ENCODE results near the gene FZR1.
"Not testable (repeated sequence)": the region's sequence is repeated elsewhere in the genome, so short reads cannot be mapped to it uniquely, and the experiment has no call there.

Gene FZR1

DNA sequence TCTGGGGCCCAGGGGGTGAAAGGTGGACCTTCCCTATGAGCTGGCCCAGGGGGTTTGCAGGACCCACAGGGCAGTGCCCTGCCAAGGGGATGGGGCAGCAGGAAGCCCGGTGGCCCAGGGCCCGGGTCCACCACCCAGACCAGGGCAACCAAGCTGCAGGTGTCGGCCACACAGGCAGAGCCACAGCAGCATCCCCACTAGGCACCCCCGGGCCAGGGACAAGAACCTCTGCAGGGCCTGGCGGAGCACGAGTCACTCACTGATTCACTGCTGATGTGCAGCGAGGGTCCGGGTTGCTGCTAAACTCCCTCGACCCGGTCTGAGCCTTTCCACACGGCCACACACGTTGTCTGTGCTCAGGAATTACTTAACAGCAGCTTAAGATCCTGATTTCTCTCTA lies 8.8 kb downstream of the FZR1 start:
- DNase-seq (ENCODE audit: low read depth): no peak

DNA sequence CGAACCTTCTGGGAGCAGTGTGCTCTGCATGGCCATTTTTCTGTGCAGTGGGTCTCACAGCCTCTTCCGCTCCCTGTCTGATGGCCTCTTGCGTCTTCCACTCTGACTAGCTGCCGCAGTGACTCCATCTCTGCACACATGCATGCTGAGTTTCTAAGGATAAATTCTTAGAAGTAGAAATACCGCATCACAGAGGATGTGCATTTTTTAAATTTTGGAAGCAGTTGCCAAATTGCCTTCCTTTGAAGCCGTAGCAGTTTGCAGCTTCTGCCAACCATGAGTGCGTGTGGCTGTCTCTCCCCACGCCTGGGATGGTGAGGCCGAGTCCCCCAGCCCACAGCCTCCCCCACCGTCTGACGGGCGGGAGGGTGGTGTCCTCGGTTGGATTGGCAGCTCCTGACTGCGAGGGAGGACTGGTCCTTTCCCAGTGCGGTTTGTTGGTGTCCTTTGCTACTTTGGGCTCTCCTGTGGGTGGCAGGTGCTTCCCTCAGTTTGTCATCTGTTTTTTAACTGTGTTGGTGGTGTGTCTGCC lies 9.8 kb downstream of the FZR1 start:
- no peak for DNase-seq (ENCODE audit: low read depth)

DNA sequence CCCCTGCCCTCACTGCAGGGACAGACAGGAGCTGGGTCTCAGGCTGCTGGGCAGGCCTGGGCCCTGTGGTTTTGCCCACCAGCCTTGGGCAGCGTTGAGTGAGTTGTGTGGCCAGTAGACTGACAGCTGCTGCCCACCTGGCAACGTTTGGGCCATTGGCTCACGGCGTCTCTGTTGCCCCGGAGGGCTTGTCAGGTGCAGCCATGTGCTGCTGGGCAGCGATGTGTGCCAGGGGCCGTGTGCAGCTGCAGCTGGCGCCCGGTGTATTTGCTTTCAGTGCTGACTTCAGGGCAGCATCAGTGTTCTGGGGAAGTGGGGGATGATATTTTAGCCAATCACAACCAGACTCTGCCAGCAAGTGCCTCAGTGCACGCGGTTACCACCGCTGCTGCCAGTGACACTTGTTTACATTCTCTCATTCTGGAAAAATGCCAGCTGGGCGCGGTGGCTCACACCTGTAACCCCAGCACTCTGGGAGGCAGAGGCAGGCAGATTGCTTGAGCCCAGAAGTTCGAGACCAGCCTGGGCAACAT lies 10.6 kb downstream of the FZR1 start:
- DNase-seq (ENCODE audit: low read depth): no peak

- no peak for DNase-seq (ENCODE audit: low read depth)
Measured at GRCh38 chr19:3517638-3518037, 11.5 kb downstream of the FZR1 start.

DNA sequence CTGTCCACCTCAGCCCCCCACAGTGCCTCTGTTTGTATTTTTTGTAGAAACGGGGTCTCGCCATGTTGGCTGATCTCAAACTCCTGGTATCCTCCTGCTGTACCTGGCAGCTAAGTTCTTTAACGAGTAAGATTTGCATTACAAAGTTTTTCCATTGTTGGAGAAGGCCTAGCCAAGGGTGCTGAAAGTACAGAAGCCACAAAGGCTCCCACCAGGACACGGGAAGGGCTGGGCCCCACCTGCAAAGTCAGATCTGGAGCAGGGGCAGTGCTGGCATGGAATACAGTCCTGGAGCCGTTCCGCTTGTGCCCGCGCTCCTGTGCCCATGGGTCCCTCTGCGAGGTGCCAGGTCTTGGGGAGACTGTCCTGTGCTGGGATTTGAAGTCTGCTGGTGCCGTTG lies 12.1 kb downstream of the FZR1 start:
- no peak for DNase-seq (ENCODE audit: low read depth)

DNA sequence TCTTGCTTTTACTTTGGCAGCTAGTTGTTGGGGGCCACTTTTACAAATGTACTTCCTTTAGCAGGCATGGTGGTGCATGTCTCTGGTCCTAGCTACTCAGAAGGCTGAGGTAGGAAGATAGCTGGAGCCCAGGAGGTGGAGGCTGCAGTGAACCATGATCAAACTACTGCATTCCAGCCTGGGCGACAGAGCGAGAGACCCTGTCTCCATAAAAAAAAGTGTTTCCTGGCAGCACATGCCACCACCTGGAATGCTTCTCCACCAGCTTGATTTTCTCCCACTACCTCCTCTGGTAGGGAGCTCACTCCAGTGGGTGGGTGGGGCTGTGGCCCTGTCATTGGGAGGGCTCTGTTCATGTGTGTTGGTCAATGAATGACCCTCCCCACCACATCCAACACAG lies 12.5 kb downstream of the FZR1 start:
- DNase-seq (ENCODE audit: low read depth): no peak

DNA sequence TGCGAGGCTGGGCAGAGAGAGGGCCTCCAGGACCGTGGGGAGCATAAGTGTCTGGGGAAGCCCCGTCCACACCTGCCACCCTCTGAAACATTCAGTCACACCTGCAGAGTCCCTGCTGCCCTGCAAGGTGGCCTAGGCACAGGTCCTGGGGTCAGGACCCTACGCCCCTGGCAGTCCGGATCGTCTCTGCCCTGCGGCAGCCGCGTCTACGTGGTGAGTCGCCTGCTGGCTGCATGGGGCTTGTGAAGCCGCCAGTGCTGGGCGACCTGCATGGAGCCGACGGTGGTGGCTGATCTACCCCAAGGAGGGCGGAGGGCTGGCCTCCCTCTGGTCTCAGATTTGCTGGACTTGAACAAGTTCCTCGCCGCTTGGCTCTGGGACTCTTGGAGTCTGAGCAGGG lies 13.0 kb downstream of the FZR1 start:
- DNase-seq (ENCODE audit: low read depth): no peak

- peak; percentile 86 for DNase-seq (ENCODE audit: low read depth)
Measured at GRCh38 chr19:3520166-3521103, 14.3 kb downstream of the FZR1 start.

DNA sequence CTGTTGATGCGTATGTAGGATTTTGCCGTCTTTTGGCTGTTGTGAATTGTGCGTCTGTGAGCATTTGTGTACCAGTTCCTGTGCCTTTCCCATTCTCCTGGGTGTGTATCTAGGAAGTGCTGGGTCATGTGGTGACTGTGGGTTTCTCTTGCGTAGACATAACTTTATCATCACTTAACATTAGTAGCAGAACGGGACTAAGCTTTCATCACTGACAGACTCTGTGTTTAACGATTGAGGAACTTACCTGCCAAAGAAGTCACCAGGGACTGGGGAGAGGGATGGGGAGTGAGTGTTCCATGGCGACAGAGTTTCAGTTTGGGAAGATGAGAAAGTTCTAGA lies 15.0 kb downstream of the FZR1 start:
- DNase-seq (ENCODE audit: low read depth): no peak

- no peak for DNase-seq (ENCODE audit: low read depth)
Measured at GRCh38 chr19:3522421-3523360, 16.6 kb downstream of the FZR1 start.

DNA sequence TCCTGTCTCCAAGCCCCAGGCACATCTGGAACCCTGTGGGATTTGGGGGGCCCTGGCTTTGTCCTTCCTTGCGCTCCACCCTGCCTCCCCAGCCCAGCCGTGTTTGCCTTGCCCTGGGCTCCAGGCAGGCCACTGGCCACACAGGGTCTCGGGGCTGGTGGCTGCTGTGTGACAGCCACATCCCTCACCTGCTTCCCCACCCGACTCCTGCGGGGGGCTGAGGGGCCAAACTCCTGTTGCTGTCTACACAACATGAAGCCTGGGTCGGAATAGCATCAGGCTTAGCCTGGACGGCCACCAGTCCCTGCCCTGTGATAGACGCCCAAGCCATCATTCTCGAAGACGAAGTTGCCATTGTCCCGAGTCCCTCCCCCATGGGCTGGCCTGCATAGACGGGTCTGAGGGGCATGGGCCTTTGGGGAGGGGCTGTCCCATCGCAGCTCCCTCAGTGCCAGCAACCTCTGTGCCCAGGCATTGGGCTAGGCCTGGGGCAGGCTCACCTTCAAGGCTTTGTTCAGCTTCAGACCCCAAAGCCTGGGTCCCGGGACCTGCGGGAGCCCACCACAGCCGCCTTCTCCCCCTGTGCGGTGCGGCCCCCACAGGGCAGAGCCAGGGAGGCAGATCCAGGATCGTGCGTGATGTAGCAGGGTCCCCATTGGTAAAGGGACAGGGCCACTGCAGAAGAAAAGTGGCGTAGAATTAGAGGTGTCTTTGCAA lies 17.4 kb downstream of the FZR1 start:
- no peak for DNase-seq (ENCODE audit: low read depth)

DNA sequence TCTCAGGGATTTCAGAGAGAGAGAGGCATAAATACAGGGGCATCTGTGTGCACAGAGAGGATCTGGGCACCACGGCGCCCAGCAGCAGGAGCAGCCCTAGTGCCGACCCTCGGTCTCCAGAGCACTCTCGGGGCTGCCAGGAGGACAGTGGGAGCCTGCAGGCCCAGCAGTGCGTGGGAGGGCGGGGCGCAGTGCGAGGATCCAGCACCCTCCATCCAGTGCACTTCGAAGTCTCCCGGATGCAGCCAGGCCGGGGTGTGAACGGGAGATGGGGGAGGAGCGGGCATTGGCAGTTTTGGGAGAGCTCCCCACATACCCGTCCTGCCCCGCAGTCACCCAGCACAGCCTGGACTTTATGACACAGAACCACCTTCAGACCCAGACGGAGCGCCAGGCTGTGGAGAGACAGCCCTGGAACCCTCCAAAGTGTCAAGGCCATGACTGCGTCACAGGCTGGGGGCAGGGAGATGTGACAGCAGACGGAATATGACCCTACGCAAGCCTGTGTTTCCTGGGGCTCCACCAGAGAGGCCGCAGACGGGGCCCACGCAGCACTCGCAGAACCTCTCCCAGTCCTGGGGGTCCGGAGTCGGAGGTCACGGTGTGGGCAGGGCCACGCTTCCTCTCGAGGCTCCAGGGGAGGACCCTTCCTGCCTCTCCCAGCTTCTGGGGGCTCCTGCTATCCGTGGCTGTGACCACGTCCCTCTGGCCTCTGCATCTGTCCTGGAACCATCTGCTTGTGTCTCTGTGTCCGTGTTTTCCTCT lies 18.1 kb downstream of the FZR1 start:
- no peak for DNase-seq (ENCODE audit: low read depth)

DNA sequence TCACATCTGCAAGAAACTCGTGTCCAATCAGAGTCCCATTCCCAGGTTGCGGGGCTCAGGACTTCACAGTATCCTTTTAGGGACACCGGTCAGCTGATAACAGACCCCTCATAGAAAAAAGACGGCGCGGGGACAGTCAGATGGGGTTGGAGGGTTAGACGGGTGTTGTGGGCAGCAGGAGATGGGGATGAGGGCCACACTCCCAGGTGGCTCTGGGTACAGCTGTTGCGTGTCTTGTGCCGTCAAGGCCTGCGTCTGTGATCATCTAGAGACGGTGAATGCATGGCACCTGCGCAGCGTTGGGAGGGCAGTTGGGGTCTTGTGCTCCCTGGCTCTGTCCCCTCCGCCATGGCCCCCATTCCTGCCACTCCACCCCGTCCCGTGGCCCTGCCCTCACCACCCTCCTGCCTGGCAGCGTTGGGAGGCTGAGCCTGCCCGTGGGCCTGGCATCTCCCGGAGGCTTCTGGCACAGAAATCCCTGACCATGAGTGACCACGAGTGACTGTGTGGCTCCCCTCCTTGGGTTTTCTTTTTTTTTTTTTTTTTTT lies 18.9 kb downstream of the FZR1 start:
- DNase-seq (ENCODE audit: low read depth): no peak

- DNase-seq (ENCODE audit: low read depth): no peak
Measured at GRCh38 chr19:3526507-3527237, 20.6 kb downstream of the FZR1 start.

GRCh38 chr19:3527238-3527910 lies 21.3 kb downstream of the FZR1 start:
- no peak for DNase-seq (ENCODE audit: low read depth)

GRCh38 chr19:3528080-3528479 lies 22.0 kb downstream of the FZR1 start:
- no peak for DNase-seq (ENCODE audit: low read depth)

DNA sequence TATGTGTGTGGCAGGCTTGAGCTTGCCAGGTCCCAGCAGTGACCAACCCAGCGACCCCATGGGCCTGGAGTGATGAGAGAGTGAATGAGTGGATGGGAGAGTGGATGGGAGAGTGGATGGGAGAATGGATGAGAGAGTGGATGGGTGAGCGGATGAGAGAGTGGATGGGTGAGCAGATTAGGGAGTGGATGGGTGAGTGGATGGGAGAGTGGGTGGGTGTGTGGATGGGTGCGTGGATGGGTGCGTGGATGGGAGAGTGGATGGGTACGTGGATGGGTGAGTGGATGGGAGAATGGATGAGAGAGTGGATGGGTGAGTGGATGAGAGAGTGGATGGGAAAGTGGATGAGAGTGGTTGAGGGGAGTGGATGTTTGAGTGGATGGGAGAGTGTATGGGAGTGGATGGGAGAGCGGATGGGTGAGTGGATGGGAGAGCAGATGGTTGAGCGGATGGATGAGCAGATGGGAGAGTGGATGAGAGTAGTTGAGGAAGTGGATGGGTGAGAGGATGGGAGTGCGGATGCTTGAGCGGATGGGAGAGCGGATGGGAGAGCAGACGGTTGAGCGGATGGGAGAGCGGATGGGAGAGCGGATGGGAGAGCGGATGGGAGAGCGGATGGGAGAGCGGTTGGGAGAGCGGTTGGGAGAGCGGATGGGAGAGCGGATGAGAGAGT lies 22.6 kb downstream of the FZR1 start:
- DNase-seq (ENCODE audit: low read depth): no peak

- not testable (repeated sequence) for DNase-seq (ENCODE audit: low read depth)
Measured at GRCh38 chr19:3529299-3529698, 23.2 kb downstream of the FZR1 start.

DNA sequence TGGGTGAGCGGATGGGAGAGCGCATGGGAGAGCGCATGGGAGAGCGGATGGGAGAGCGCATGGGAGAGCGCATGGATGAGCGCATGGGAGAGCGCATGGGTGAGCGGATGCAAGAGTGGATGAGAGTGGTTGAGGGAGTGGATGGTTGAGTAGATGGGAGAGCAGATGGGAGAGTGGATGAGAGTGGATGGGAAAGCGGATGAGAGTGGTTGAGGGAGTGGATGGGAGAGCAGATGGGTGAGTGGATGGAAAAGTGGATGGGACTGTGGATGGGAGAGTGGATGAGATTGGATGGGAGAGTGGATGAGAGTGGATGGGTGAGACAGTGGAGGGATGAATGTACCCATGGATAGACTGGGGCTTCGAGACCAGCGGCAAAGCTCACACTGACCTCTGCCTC lies 24.3 kb downstream of the FZR1 start:
- DNase-seq (ENCODE audit: low read depth): no peak

Data from CMK (cell line).